PC-3 (cell line): ENCODE data around the gene DNAH14.

Source experiments
- CTCF ChIP-seq: fragments of 300-600 bp; sonication (generic); conservative IDR thresholded peaks from 2 replicates; pipeline ENCODE4 v1.5.1; 2017; ENCODE audit warnings: antibody characterized with exemption, low read depth, mild to moderate bottlenecking, low read length
- EZH2 ChIP-seq: fragments of 300-600 bp; sonication (generic); IDR thresholded peaks from one replicate; pipeline ENCODE4 v1.6.1; 2017; ENCODE audit warnings: antibody characterized with exemption, mild to moderate bottlenecking, low read length; ENCODE audit not compliant: unreplicated experiment

- TF ChIP-seq CTCF (no peak), EZH2 (no peak)
Observed at GRCh38 chr1:225224287-225224686, 294.8 kb downstream of the DNAH14 start.
